ENCODE results near the gene PAPPA2. TPM values are rescaled to one million over a fixed set of nuclear protein-coding genes. Genes with fewer than 3 reads are reported as not detected.

Gene PAPPA2
- total RNA-seq, 1 experiment from 2014 or later, result not detected

DNA sequence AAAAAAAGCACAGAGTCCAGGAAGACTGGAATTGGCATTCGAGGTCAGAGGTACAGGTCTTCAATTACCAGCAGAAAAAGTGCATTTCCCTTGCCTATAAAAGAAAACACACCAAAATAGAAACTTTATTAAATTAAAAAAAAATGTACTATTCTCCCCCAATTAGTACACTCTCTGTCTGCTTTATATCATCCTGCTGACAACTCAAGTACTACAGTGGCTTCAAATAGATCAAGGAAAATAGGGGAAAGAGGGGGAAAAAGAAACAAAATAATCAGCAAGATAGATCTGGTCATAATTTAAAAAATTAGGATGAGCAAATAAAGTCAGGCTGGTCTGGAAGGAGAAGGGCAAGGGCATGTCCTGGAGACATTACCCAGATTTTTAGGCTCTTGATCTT, 315.1 kb downstream of the PAPPA2 start:
- no peak overlapping the region for H3K4me2 ChIP-seq (ENCODE audit: low read length)
- CTCF ChIA-PET, result no interaction called here
- H4K20me1 ChIP-seq (ENCODE audit: low read length), result no peaks in the 10 kb centered on the region
- H2AFZ ChIP-seq (ENCODE audit: low read length), result no peak overlapping the region
- no peaks in the 10 kb centered on the region for H3K9me2 ChIP-seq (replicated peaks; ENCODE audit: low read length)
- H3K79me2 ChIP-seq (ENCODE audit: low read length), result no peaks in the 10 kb centered on the region
- H3K27me3 ChIP-seq (ENCODE audit: low read length), result no peaks in the 10 kb centered on the region
- no peaks in the 10 kb centered on the region for H3K36me3 ChIP-seq (ENCODE audit: low read depth, low read length)
- ATAC-seq (no peak), DNase-seq (no peak)
- H3K4me1 ChIP-seq (ENCODE audit: insufficient read depth, low read length), result no peaks in the 10 kb centered on the region
- H3F3A ChIP-seq (ENCODE audit: low read length, unreplicated experiment), result no peaks in the 10 kb centered on the region
- POLR2A ChIA-PET (ENCODE audit: unreplicated experiment), result no interaction called here
- intact Hi-C loops (cut with micrococcal nuclease), result no loop called here
- no peaks in the 10 kb centered on the region for H3K9me3 ChIP-seq (ENCODE audit: low read length)
- no peak overlapping the region for H3K4me3 ChIP-seq (ENCODE audit: low read length)
- no TSS peak for BruUV-seq (replicated peaks)
- no peak for TF ChIP-seq EZH2 (IDR thresholded peaks at IDR 0.05; ENCODE audit: low read length, unreplicated experiment)
- TF ChIP-seq, protein P1, sequence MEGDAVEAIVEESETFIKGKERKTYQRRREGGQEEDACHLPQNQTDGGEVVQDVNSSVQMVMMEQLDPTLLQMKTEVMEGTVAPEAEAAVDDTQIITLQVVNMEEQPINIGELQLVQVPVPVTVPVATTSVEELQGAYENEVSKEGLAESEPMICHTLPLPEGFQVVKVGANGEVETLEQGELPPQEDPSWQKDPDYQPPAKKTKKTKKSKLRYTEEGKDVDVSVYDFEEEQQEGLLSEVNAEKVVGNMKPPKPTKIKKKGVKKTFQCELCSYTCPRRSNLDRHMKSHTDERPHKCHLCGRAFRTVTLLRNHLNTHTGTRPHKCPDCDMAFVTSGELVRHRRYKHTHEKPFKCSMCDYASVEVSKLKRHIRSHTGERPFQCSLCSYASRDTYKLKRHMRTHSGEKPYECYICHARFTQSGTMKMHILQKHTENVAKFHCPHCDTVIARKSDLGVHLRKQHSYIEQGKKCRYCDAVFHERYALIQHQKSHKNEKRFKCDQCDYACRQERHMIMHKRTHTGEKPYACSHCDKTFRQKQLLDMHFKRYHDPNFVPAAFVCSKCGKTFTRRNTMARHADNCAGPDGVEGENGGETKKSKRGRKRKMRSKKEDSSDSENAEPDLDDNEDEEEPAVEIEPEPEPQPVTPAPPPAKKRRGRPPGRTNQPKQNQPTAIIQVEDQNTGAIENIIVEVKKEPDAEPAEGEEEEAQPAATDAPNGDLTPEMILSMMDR (conservative IDR thresholded peaks at IDR 0.05; ENCODE audit: low read depth, low read length), result no peak
- TF ChIP-seq EZH2phosphoT487 (IDR thresholded peaks at IDR 0.05; ENCODE audit: borderline replicate concordance, low read length), result no peak
- H3K9ac ChIP-seq (ENCODE audit: low read length), result no peak overlapping the region
- no peak overlapping the region for H3K27ac ChIP-seq (ENCODE audit: low read length)

DNA sequence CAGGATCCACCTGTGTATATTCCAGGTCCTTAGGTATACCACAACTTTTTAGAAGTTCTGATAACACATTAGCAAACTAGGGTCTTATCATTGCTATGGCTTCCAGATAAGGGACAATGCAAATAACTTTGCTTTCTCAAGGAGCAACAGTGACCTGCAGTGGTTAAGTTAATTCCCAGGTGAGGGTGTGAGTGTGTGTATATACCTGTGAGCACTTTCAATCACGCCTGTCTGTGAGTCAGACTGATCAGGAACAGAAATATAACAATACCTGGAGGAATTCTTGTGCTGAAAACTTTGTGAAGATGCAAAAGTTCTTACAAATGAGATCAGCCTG, 317.0 kb downstream of the PAPPA2 start:
- CTCF ChIA-PET, result no interaction called here
- no peaks in the 10 kb centered on the region for H3F3A ChIP-seq (ENCODE audit: low read length, unreplicated experiment)
- no peak overlapping the region for H3K4me2 ChIP-seq (ENCODE audit: low read length)
- no peaks in the 10 kb centered on the region for H4K20me1 ChIP-seq (ENCODE audit: low read length)
- no peak for ATAC-seq
- H2AFZ ChIP-seq (ENCODE audit: low read length), result no peak overlapping the region
- no peak overlapping the region for H3K4me3 ChIP-seq (ENCODE audit: low read length)
- no peak for DNase-seq
- no TSS peak for BruUV-seq (replicated peaks)
- intact Hi-C loops (cut with micrococcal nuclease), result no loop called here
- H3K27me3 ChIP-seq (ENCODE audit: low read length), result peaks cover 11% of the 10 kb centered on the region; the same call in 1 of the 2 replicates
- no peak overlapping the region for H3K9ac ChIP-seq (ENCODE audit: low read length)
- POLR2A ChIA-PET (ENCODE audit: unreplicated experiment), result no interaction called here
- H3K4me1 ChIP-seq (ENCODE audit: insufficient read depth, low read length), result no peaks in the 10 kb centered on the region
- no peaks in the 10 kb centered on the region for H3K9me3 ChIP-seq (ENCODE audit: low read length)
- H3K79me2 ChIP-seq (ENCODE audit: low read length), result no peaks in the 10 kb centered on the region
- no peak overlapping the region for H3K27ac ChIP-seq (ENCODE audit: low read length)
- H3K9me2 ChIP-seq (replicated peaks; ENCODE audit: low read length), result no peaks in the 10 kb centered on the region
- no peaks in the 10 kb centered on the region for H3K36me3 ChIP-seq (ENCODE audit: low read depth, low read length)
- TF ChIP-seq EZH2 (IDR thresholded peaks at IDR 0.05; ENCODE audit: low read length, unreplicated experiment), result no peak
- TF ChIP-seq, protein P1 (conservative IDR thresholded peaks at IDR 0.05; ENCODE audit: low read depth, low read length), result no peak
- TF ChIP-seq EZH2phosphoT487 (IDR thresholded peaks at IDR 0.05; ENCODE audit: borderline replicate concordance, low read length), result no peak

DNA sequence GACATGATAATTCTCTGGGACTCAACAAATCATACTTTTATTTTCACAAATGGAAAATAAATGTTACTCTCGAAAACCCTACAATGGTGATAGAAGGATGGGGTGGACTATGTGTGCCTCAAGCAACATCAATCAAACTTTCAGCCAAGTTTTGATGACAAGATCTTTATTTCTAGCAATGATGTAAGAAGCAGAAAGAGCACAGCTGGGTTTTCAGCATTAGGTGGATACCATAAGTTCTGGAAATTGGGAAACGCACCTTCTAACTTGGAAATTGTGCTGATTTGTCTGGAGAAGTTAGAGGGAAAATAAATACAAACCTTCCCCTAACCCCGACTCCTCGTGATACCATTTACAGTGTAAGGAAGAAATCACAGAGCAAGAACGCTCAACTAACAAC, 320.3 kb downstream of the PAPPA2 start:
- Histone ChIP-seq H4K20me1 (ENCODE audit: low read length) (no peaks in the 10 kb centered on the region), H3K4me2 (ENCODE audit: low read length) (no peak overlapping the region), H2AFZ (ENCODE audit: low read length) (no peak overlapping the region), H3K9ac (ENCODE audit: low read length) (no peak overlapping the region), H3K27ac (ENCODE audit: low read length) (no peak overlapping the region), H3K9me3 (ENCODE audit: low read length) (no peaks in the 10 kb centered on the region), H3K4me1 (ENCODE audit: insufficient read depth, low read length) (no peaks in the 10 kb centered on the region), H3K4me3 (ENCODE audit: low read length) (no peak overlapping the region), H3K79me2 (ENCODE audit: low read length) (no peaks in the 10 kb centered on the region), H3K27me3 (ENCODE audit: low read length) (peaks cover 27% of the 10 kb centered on the region), H3F3A (ENCODE audit: low read length, unreplicated experiment) (no peaks in the 10 kb centered on the region), H3K9me2 (replicated peaks; ENCODE audit: low read length) (no peaks in the 10 kb centered on the region), H3K36me3 (ENCODE audit: low read depth, low read length) (no peaks in the 10 kb centered on the region)
- CTCF ChIA-PET, result no interaction called here
- ATAC-seq, result no peak
- TF ChIP-seq, protein P1 (conservative IDR thresholded peaks at IDR 0.05; ENCODE audit: low read depth, low read length), result no peak
- TF ChIP-seq EZH2 (IDR thresholded peaks at IDR 0.05; ENCODE audit: low read length, unreplicated experiment) (no peak), EZH2phosphoT487 (IDR thresholded peaks at IDR 0.05; ENCODE audit: borderline replicate concordance, low read length) (no peak)
- POLR2A ChIA-PET (ENCODE audit: unreplicated experiment), result no interaction called here
- no peak for DNase-seq
- intact Hi-C loops (cut with micrococcal nuclease), result no loop called here
- no TSS peak for BruUV-seq (replicated peaks)
